Measurements from ENCODE around the gene UBAC2.

- no peak for TF ChIP-seq ELF4 (IDR thresholded peaks at IDR 0.05)
- TF ChIP-seq CTBP1 (IDR thresholded peaks at IDR 0.05; ENCODE audit: borderline replicate concordance): no peak
- no peak for TF ChIP-seq LEF1 (IDR thresholded peaks at IDR 0.05; ENCODE audit: borderline replicate concordance)
- no peak for TF ChIP-seq FOXM1 (IDR thresholded peaks at IDR 0.05; ENCODE audit: borderline replicate concordance)
- no peak for TF ChIP-seq SUZ12 (IDR thresholded peaks at IDR 0.05)
- no peak for TF ChIP-seq ARNT (IDR thresholded peaks at IDR 0.05)
- no peak for TF ChIP-seq TARDBP (IDR thresholded peaks at IDR 0.05)
- TF ChIP-seq SP1 (IDR thresholded peaks at IDR 0.05): no peak
- TF ChIP-seq FOXK2 (IDR thresholded peaks at IDR 0.05): no peak
Measured at GRCh38 chr13:99158846-99159245, 41.8 kb upstream of the UBAC2 start.
